ENCODE measurements around the gene DISP2.

Gene DISP2

DNA sequence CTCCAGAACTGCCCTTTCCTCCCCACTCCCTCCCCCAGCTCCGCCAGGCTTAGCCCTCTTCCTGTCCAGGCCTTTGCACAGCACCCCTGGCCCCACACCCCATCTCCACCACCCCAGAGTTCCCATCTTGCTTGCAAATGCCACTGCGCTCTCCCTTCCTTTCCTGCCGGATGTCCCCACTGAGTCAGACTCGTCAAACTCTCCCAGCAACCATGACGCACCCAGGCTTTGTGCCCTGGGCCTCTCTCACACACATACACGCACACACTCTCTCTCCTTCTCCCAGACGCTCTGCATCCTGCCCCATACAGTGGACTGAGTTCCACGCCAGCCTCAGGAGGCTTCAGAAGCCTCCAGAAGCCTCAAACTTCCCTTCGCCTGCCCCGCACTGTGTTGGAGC is 14.5 kb upstream of the DISP2 start:
- DNase-seq, result no peak

DNA sequence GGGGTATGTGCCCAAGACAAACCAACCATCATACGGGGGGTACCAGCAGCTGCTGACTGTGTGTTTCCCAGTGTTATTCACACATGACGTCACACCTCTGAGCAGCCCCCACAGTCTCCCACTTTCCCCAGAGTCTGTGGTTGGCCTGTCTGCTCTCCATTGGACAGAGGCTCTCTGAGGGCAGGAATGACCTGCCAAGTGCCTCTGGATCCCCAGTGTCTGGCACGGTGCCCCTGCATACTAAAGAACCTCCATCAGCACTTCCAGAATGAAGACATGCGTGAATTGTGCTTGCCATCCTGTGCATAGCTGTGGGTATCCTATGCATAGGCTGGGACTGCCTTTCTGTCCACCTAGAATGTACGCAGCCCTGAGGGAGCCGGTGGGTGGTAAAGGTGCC is 13.8 kb upstream of the DISP2 start:
- DNase-seq, result no peak

DNA sequence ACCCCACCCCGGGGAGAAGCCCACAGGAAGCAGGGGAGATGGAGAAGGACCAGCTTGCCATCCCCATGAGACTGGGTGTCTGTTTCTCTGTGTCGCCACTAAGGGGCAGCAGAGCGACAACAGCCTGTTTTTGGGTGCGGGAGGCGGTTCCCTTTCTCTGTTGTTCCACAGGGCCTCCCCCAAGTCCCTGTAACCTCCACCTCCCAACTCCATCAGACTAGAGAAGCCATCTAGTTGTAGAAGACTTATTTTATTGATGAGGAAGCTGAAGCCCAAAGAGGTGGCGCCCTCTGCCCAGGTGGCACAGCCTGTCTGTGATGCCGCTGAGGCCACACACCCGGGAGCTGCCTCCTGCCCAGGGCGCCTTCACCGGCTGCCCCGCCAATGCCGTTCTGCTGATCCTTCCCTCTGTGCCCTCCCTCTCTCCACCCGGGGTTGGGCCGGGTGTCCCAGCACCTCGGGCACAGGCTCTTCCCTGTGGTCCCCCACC is 13.3 kb upstream of the DISP2 start:
- peak; percentile 69 for DNase-seq

DNA sequence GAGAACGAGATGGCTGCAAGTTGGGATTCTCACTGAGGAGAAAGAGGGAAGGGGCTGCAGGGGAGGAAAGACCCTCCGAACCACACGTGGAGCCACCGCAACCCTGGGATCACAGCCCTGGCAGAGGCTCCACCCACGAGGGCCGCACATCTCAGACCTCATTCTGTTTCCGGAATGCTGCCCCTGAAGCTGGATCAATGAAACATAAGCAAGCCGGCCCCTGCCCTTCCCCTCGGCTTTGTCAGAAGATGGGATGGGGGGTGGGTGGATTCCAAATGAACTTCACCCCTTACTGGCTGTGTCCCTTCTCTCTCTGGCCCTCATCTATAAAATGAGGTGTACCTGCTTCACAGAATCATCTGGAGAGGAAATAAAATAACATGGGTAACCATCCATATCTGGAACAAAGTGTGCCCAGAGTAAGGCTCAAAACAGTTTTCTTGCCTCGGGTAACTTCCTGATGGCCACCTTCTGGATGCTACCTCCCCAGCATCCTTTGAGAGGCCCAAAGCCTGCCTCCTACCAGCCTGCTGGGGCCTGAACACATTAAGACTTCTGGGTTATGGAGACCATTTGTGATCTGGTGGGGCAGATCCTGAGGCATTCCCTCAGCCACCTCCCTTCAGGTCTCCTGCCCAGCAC is 12.7 kb upstream of the DISP2 start:
- DNase-seq, result no peak

DNA sequence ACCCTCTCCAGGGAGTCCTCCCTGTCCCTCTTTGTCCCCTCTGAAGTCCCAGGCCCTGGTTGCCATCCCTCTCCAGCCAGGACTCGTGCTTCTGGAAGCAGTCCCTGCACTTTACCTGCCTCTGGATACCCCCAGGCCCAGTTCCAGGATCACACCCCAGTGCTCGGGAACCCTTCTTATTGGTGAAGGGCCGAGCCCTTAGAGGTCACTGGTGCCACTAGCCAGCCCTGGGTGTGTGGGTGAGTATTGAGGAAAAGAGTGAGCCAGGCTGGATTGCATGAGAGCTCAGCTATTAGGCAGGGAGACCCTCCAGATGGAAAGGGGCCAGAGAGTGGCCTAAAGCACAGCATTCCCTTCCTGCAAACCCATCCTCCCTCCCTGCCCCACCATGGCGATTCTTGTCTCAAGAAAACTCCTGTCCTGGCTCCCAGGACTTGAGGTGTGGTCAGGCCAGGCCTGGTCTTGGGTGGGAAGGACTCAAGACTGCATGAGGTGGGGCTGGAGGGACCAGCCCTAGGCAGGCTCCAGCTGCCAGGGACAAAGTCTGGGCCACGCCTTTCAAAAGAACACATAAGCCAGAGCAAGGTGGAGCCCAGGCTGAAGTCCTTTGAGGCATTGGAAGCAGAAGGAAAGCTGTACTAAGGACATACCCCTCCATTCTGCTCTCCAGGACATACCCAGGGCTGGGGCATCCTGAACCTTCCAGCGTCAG is 12.0 kb upstream of the DISP2 start:
- DNase-seq, result no peak

DNA sequence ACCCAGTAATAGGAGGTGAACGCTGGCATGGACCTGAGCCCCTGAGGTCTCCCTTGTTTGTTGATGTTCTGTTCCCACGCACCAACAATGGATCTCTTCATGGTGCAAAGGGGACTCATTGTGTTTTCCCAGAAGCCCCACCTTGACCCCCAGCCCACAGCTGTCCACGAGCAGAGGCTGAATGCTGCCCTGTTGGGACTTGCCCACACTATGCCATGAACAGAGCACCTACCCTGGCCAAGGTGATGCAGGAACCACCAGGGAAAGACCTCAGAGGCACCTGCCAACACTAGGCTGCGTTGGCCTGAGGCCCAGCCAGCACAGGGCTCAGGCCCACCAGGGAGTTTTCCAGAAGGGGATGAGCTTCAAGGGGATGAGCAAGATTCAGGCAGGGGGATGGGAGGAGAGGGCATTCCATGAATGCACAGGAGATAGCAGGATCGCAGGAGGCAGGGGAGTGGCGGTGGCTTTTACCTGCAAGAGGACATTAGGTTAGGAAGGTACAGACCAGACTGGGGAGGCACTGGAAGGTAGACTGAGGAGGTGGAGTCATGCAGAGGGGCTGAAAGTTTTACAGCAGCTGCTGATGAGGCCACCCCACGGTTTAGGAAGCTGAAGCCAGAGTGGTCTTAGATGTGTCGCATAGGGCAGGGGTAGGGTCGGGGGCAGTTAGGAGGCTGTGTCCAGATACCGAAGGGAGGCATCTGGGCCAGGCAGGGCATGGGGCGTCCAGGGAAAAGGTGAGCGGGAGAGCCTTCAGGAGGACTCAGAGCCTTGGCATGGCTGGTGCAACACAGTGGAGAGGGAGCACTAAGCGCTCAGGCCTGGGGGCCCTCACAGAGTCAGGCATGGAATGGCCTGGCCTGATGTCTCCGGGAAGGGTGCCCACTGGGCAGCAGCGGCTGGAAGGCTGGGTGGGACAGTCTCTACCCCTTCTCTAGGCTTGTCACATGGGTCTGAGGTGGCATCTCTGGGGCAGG is 11.2 kb upstream of the DISP2 start:
- no peak for DNase-seq

DNA sequence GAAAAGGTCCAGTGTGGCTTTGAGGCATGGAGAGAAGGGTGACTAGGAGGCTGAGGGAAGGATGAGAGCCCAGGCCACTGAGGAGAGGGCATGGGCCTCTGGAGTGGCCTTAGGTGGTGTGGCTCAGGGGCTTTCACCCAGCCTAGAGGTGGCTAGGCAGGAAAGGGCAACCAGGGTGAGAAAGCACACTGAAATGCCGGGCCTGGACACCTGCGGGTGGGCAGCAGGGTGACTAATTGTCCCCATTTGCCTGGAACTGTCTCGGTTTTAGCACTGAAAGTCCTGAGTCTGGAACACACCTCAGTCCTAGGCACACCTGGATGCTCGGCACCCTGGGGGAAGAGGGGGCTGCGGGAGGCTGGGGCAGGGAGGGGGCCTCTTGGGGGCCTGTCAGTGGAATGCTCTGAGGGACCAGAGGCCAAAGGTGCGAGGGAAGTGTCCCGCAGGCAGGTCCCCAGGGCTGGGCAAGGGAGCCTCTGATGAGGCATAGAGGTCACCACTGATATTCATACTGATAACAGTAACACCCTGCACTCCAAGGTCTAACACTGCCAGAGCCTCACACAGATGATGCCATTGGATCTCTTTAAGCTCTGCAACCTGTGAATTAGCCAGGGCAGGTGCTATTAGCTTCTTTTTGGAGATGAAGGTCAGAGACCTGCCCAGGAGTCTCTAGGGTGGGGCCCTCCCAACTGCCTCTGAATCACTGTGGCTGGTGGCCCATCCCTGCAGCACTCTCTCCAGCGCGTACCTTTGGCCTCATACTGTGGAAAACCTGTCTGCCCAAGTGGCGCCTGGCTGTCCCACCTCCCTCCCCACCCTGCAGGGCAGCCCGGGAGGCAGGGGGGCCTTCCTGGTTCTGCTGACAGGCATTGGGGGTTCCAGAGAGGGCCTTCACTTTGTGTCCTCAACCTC is 10.2 kb upstream of the DISP2 start:
- DNase-seq, result no peak

DNA sequence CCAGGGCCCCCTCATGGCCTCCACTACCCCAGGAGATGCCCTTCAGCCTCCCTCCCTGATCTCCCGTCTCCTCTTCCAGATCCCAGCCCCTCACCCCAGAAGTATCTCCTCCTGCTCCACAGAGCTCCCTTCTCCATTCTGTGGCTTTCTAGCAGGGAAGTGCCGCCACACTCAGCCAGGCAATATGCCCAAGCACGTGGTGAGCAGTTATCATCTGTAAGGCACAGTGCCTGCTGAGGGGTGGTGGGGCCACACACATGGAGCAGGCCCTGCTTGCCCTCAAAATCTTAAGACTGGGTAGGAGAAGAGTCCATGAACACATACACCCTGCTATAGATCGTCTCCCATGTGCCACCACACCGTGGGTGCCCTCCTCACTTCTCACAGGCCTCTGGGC is 9.5 kb upstream of the DISP2 start:
- no peak for DNase-seq

- DNase-seq, result no peak
These were observed 8.9 kb upstream of the DISP2 start for GRCh38 chr15:40349163-40349562.

DNA sequence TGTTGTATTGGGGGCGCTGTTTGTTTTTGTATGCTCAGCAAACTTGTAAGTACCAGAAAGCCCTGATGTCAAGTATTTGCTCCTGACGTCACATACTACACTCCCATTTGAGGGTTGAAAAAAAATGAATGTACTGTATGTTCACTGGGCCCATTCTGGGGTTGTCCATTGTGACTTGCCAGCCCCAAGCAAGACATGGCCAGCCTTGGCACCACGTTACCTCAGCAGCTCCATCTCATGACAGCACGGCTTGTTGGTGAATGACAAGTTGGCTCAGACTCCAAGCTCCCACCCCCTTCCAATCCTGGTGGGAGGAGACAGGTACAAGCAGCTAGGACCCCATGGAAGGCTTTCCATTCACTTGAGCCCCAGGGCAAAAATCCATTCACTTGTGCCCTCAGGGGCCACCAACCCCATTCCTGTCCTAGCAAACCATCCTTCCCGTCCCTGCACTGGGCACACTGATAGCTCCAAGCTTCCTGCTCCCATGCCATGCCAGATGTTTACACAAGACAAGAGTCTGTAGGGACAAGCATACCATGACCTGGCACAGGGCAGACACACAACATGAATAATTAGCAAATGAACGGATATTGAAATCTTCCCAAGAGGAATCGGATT is 5.6 kb upstream of the DISP2 start:
- no peak for DNase-seq

DNA sequence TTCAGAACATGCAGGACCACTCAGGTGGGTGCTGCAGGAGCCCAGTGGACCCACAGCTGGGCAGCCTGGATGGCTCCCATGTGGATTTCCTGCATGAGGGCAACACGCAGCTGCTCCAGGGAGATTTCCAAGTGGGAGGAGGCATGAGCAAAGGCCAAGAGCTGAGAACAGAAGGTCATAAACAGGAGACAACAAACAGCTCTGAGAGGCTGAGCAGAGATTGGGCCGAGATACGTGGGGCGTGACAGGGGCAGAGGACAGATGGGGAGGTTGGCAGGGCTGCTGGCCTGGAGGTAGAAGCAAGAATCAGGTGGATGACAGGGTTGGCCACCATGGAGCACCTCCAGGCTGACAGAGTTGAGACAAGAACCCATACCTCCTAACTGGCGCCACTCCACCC is 4.3 kb upstream of the DISP2 start:
- DNase-seq, result no peak

DNA sequence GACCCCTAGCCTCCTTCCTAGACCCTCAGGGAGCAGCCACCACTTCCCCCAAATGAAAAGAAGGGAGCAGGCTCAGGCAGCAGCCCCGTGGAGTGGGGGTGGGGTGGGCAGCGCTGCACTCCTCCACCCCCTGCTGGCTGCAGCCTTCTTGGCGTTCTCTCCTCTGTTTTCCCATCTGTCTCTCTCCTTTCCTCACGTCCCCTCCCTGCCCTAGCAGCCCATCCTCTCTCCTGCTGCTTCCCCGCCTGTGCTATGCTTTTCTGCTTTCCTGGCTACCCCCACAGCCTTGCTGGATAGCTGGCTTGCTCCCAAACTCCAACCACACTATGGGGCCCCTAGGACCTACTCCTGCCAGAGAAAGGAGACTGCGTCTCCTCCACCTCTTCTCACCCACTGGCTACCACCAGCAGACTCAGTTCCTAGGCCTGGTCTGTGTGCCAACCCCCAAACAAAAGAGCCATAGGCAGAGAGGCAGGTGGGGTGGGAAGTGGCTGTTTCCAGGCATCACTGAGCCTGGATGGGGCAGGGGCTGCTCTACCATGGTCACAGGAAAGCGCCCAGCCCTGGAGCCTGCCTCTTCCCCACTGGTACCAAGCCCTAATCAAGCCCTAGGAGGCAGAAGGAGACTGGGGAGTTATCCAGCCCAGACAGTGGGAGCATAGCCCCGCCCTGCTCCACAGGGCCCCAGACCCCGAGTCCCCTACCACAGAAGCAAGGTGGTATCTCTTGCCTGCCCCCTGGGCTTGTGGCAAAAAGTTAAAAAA is 3.4 kb upstream of the DISP2 start:
- DNase-seq, result no peak

- no peak for DNase-seq
These were observed 1.9 kb upstream of the DISP2 start for GRCh38 chr15:40355976-40356585.

GRCh38 chr15:40357246-40357645 is 773 bp upstream of the DISP2 start:
- DNase-seq, result no peak

DNA sequence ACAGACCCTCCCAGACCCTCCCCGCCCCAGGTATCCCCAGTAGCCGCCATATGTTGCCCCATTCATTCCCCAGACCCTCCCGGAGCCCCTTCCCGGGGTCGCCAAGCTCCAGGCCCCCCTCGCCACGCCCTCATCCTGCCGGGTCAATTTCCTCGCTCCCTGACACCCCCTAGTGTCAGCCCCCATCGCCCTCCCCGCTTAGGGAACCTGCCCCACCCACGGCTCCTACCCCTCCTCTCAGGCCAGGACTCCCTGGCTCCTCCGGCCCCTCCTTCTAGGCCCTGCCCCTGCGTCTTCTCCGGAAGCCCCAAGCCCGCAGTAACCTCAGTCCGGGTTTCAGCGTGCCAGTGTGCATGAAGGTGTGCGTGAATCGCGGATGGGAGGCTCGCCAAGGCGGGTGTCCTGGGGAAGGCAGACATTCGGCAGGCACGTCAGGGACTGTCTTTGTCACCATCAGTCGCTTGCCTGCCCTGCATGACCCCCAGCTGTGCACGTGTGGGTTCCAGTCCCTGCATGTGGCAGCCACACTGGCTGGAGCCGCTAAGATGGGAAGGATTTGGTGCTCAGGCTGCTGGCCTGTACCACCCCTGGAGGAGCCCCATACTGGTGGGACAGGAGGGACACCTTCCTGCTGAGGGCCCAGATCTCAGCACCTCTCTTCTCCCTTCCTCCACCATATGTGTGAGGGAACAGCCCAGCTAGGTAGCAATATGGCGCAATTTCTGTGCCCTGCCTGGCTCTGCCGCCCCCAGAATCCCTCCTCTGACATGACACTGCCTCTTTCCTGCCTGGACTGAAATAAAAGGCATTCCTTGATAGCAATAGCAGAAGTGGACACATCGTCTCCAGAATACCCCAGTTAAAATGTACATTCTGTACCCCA is 693 bp downstream of the DISP2 start:
- DNase-seq, result peak; percentile 25

DNA sequence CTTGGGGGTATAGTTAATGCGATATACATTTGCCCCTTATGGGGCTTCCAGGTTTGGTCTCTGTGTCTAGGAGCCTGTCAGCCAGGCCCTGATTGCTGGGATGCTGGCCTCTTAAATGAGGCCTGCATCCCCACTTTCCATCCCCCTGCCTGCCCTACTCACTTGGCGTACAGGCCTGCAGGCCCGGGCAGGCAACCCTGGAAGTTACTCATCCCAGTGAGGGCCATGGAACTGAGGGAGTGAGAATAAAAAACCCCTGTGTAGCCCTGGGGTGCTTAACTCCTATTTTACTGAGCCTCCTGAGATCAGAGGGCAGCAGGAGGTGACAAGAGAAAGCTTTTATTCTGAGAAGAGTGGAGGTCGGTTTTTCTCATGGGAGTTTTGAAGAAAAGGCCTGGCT is 2.0 kb downstream of the DISP2 start:
- DNase-seq, result no peak

DNA sequence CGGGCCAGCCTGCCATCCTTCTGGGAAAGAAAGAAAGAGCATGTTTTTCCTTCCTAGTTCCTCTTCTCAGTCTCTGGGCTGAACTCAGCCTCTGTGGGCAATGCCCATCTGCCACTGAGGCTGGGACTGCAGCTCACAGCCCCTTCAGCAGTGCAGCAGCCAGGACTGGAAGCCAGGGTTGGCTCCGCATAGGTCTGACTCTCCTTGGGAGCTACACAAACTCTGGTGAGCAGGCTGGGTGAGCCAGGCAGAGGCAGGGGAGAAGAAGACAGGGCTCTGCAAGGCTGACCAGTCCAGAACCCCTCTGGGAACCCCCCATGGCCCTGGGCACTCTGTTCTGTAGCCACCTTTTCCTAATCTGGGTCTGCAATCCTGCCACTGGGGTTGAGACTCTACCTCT is 3.6 kb downstream of the DISP2 start:
- no peak for DNase-seq

DNA sequence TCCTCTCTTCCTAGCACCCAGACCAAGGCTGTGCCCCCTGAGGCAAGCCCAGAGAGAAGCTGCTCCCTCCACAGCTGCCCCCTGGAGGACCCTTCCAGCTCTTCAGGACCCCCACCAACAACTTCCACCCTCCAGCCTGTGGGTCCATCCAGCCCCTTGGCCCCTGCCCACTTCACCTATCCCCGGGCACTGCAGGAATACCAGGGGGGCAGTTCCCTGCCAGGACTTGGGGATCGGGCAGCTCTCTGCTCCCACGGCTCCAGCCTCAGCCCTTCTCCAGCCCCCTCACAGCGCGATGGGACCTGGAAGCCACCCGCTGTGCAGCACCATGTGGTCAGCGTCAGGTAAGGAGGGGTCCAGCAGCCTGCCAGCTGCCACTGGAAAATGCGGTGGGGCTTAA is 5.6 kb downstream of the DISP2 start:
- DNase-seq, result no peak

DNA sequence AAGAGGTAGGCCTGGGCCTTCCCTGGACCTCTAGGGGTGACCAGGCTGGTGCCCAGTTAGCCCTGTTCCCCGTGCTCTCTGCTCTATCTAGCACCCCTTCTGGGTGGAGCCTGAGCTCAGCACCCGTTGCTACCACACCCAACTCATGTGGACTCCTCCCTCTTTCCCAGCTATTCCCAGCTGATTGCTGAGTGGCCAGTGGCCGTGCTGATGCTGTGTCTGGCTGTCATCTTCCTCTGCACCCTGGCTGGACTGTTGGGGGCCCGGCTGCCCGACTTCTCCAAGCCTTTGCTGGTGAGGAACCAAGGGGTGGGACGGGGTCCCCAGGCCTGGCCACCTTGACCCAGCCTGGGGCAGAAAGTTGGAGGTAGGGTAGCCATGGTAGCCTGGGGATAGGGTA is 6.2 kb downstream of the DISP2 start:
- DNase-seq, result no peak

DNA sequence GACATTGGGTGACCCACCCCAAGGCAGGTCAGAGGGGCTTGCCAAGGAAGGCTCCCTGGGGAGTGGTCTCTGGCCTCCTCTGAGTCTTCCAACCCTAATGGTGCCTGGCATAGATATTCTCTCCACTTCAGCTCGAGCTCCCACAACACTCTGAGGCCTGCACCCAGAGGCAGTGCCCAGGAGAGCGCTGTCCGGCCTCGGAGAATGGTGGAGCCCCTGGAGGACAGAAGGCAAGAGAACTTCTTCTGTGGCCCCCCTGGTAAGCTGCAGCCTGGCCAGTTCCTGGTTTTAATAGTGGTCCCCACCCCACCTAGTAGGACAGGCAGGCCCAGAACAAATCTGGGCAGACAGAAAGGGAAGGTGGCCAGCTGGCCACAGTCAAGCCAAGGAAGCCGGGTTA is 7.0 kb downstream of the DISP2 start:
- no peak for DNase-seq

Data from activated naive CD4-positive, alpha-beta T cell treated with anti-CD3 and anti-CD28 coated beads, Interleukin-2, amount 50 U/mL, for 16 hours (primary cell).